GM12878 (cell line): ENCODE results near the gene TNFRSF9. TPM values are rescaled to one million over a fixed set of nuclear protein-coding genes. Genes with fewer than 3 reads are reported as not detected.

Experiments
- BCLAF1 ChIP-seq: fragments of 450-650 bp; IDR thresholded peaks from 2 replicates; pipeline ENCODE4 v1.6.1; 2017; ENCODE audit warnings: antibody characterized with exemption, mild to moderate bottlenecking, moderate library complexity
- BMI1 ChIP-seq: fragments of 450-650 bp; IDR thresholded peaks from 2 replicates; pipeline ENCODE4 v1.6.1; 2016; ENCODE audit warnings: mild to moderate bottlenecking, moderate library complexity, borderline replicate concordance
- CEBPB ChIP-seq, 2 experiments: fragments of 150-350 bp in 1 of 2; IDR thresholded peaks; 2 replicates each; pipeline ENCODE4 v1.6.1; 2012 to 2014; ENCODE audit warnings: low read depth in 2 of 2, low read length in 2 of 2, borderline replicate concordance in 1 of 2, inconsistent platforms in 1 of 2
- DPF2 ChIP-seq: fragments of 450-650 bp; IDR thresholded peaks from 2 replicates; pipeline ENCODE4 v1.6.1; 2017; ENCODE audit warnings: mild to moderate bottlenecking
- ETV6 ChIP-seq, 2 experiments: fragments of 450-650 bp in 1 of 2; IDR thresholded peaks in 1 of 2; conservative IDR thresholded peaks in 1 of 2; 2 replicates each; pipeline ENCODE4 v1.6.1; 2014; ENCODE audit warnings: antibody characterized with exemption in 1 of 2, borderline replicate concordance in 1 of 2, low read depth in 1 of 2, mild to moderate bottlenecking in 1 of 2, moderate library complexity in 1 of 2
- GABPA ChIP-seq: IDR thresholded peaks from 2 replicates; pipeline ENCODE4 v1.6.1; 2014; ENCODE audit warnings: antibody characterized with exemption, low read depth, mild to moderate bottlenecking, inconsistent platforms
- IRF5 ChIP-seq: fragments of 450-650 bp; IDR thresholded peaks from 2 replicates; pipeline ENCODE4 v1.6.1; 2017; ENCODE audit warnings: borderline replicate concordance
- NRF1 ChIP-seq: conservative IDR thresholded peaks from 2 replicates; pipeline ENCODE4 v1.6.1; 2011; ENCODE audit warnings: mild to moderate bottlenecking, low read depth, low read length, improper control_type of control experiment
- PKNOX1 ChIP-seq: fragments of 450-650 bp; IDR thresholded peaks from 2 replicates; pipeline ENCODE4 v1.6.1; 2016; ENCODE audit warnings: mild to moderate bottlenecking
- SKIL ChIP-seq: fragments of 450-650 bp; IDR thresholded peaks from 2 replicates; pipeline ENCODE4 v1.6.1; 2017; ENCODE audit warnings: mild to moderate bottlenecking, low read depth, inconsistent platforms; ENCODE audit not compliant: poor library complexity, severe bottlenecking
- SUZ12 ChIP-seq: fragments of 200-600 bp; sonication (generic); IDR thresholded peaks from one replicate; pipeline ENCODE4 v1.6.1; 2018; ENCODE audit warnings: antibody characterized with exemption, mild to moderate bottlenecking; ENCODE audit not compliant: unreplicated experiment
- USF2 ChIP-seq: IDR thresholded peaks from 2 replicates; pipeline ENCODE4 v1.6.1; 2011; ENCODE audit warnings: low read depth, low read length, improper control_type of control experiment, borderline replicate concordance
- YY1 ChIP-seq: IDR thresholded peaks from 2 replicates; pipeline ENCODE4 v1.6.1; 2011; ENCODE audit warnings: low read depth, mild to moderate bottlenecking, low read length
- ZBED1 ChIP-seq: IDR thresholded peaks from 2 replicates; pipeline ENCODE4 v1.6.1; 2016; ENCODE audit warnings: borderline replicate concordance
- ZBTB4 ChIP-seq: fragments of 450-650 bp; formaldehyde crosslinking; IDR thresholded peaks from 2 replicates; pipeline ENCODE4 v1.4.0; 2022; ENCODE audit warnings: mild to moderate bottlenecking, moderate library complexity
- polyA plus RNA-seq, 11 experiments: library from polyadenylated mRNA; depleted of rRNA in 4 of 11; unstranded in 6 of 11; stranded (reverse) in 5 of 11; fragments of >200 nt; fragmentation: Nextera tagmentation in 4 of 11; fragmentation: Illumina TruSeq in 1 of 11; extraction: Ambion mirVana in 4 of 11; extraction: Trizol in 1 of 11; gene quantifications; 1 replicate in 1 of 11; 2 replicates in 10 of 11; pipeline versions ENCODE4 v1.2.1 to v1.2.3, GENCODE V29; 2011 to 2016; ENCODE audit warnings: inconsistent platforms in 2 of 11, missing spikeins in 2 of 11, low read depth in 1 of 11
- total RNA-seq, 4 experiments: library from RNA; depleted of rRNA in 3 of 4; stranded (reverse); fragments of >200 nt in 3 of 4; fragmentation: Illumina TruSeq in 1 of 4; extraction: Trizol in 1 of 4; gene quantifications; 2 replicates each; pipeline versions ENCODE4 v1.2.1 to v1.2.3, GENCODE V29; 2013 to 2021

The TNFRSF9 gene
- total and polyA plus RNA-seq, 10 of the 15 experiments (the other 5 are each of a cell fraction or from before 2014, with no cell fraction given) = 2.0 to 25.6 (median 5.8) TPM

- no peak for TF ChIP-seq BCLAF1
- TF ChIP-seq ZBTB4 (CRISPR knock-in tag) = no peak
- 0 out of 2 replicates have a peak, but pooled peaks have one; percentile 50 for TF ChIP-seq DPF2
- no peak; the same call in 1 of the 2 replicates for TF ChIP-seq YY1
- TF ChIP-seq SKIL = no peak
- no peak for TF ChIP-seq CEBPB (IDR thresholded peaks at IDR 0.05; ENCODE audit: borderline replicate concordance in 1 of 2, low read depth in 2 of 2, low read length in 2 of 2)
- peak; percentile 92 for TF ChIP-seq GABPA
- TF ChIP-seq BMI1 = no peak
- TF ChIP-seq NRF1 = 0 out of 2 replicates have a peak, but pooled peaks have one; percentile 7
- TF ChIP-seq PKNOX1 = 0 out of 2 replicates have a peak, but pooled peaks have one; percentile 31
- no peak for TF ChIP-seq SUZ12
- TF ChIP-seq IRF5 = no peak
- TF ChIP-seq USF2 = no peak
- TF ChIP-seq ZBED1 = no peak
- no peak for TF ChIP-seq ETV6 (conservative IDR thresholded peaks at IDR 0.05 in 1 of 2, IDR thresholded peaks at IDR 0.05 in 1 of 2; ENCODE audit: borderline replicate concordance in 1 of 2, low read depth in 1 of 2)
Observed at GRCh38 chr1:7953850-7954609, 13.4 kb upstream of the TNFRSF9 start (continued).
